Natural killer cell (primary cell): ENCODE results near the gene LYPD6. TPM values are rescaled to one million over a fixed set of nuclear protein-coding genes. Genes with fewer than 3 reads are reported as not detected.

Experiments
- ATAC-seq, 3 donors: fragments of 150-1000 bp in 2 of 3; fragments of 200-7000 bp in 1 of 3; cut with Tn5 transposase; 1 replicate in 1 of 3; 2 replicates in 2 of 3; pipeline ENCODE4 v1.10.0; 2021; ENCODE audit warnings: mild to moderate bottlenecking in 2 of 3, moderate library complexity in 2 of 3
- DNase-seq, 2 donors: peaks; one replicate each; pipeline versions ENCODE4 v3.0.0 to v3.0.0-alpha.2; 2013 to 2021; ENCODE audit warnings: mixed read lengths in 1 of 2
- H3K27ac ChIP-seq: one replicate; pipeline ENCODE4 v1.5.1; 2013; ENCODE audit warnings: mild to moderate bottlenecking, low read length
- H3K27me3 ChIP-seq: one replicate; pipeline ENCODE4 v1.6.1; 2013; ENCODE audit warnings: low read length; ENCODE audit not compliant: control insufficient read depth, insufficient read depth
- H3K36me3 ChIP-seq: one replicate; pipeline ENCODE4 v1.6.1; 2013; ENCODE audit warnings: low read length; ENCODE audit not compliant: control insufficient read depth, insufficient read depth
- H3K4me1 ChIP-seq: one replicate; pipeline ENCODE4 v1.6.1; 2013; ENCODE audit warnings: low read length; ENCODE audit not compliant: control insufficient read depth, insufficient read depth
- H3K4me3 ChIP-seq: one replicate; pipeline ENCODE4 v1.5.1; 2013; ENCODE audit warnings: low read length
- H3K9me3 ChIP-seq: one replicate; pipeline ENCODE4 v1.6.1; 2013; ENCODE audit warnings: low read length; ENCODE audit not compliant: control insufficient read depth, insufficient read depth
- H3K27ac Mint-ChIP-seq, 2 donors: one replicate each; pipeline ENCODE4 v1.8.0; 2022; ENCODE audit warnings: mild to moderate bottlenecking in 2 of 2, mixed read lengths in 2 of 2, moderate library complexity in 1 of 2
- H3K27me3 Mint-ChIP-seq, 2 donors: one replicate each; pipeline ENCODE4 v1.8.0; 2022; ENCODE audit warnings: low read depth in 2 of 2, mixed read lengths in 2 of 2
- H3K36me3 Mint-ChIP-seq: one replicate; pipeline ENCODE4 v1.8.0; 2022; ENCODE audit warnings: mixed read lengths
- H3K4me1 Mint-ChIP-seq, 2 donors: one replicate each; pipeline ENCODE4 v1.8.0; 2022; ENCODE audit warnings: mixed read lengths in 2 of 2
- H3K4me3 Mint-ChIP-seq: one replicate; pipeline ENCODE4 v1.8.0; 2022; ENCODE audit warnings: mild to moderate bottlenecking, moderate library complexity, mixed read lengths
- H3K9me3 Mint-ChIP-seq, 2 donors: one replicate each; pipeline ENCODE4 v1.8.0; 2022; ENCODE audit warnings: mixed read lengths in 2 of 2
- WGBS: methylation state at CpG from one replicate; pipeline ENCODE4 v1.1.7; 2013; ENCODE audit warnings: missing lambda C conversion rate; ENCODE audit not compliant: insufficient coverage; 5-methylcytosine and 5-hydroxymethylcytosine counted together
- intact Hi-C: fragments of 100-400 bp; cut with micrococcal nuclease; formaldehyde crosslinking; loops from one replicate; pipeline ENCODE4 v1.14.2; 2022
- total RNA-seq, 4 donors: library from RNA; stranded (reverse); fragments of 120-200 nt in 1 of 4; gene quantifications; one replicate each; pipeline versions ENCODE4 v1.2.3 to v1.2.4, GENCODE V29; 2013 to 2022
- TF ChIP-seq, protein P1 (sequence below): fragments of 200-600 bp; IDR thresholded peaks from one replicate; pipeline ENCODE4 v1.8.0; 2022; ENCODE audit warnings: antibody characterized with exemption

LYPD6 gene
- total RNA-seq, 3 donors from 2014 or later (not counting 1 experiment from before 2014, with no cell fraction given), result not detected

GRCh38 chr2:149380205-149380604, 49.8 kb downstream of the LYPD6 start:
- intact Hi-C loops, result no loop called here

DNA sequence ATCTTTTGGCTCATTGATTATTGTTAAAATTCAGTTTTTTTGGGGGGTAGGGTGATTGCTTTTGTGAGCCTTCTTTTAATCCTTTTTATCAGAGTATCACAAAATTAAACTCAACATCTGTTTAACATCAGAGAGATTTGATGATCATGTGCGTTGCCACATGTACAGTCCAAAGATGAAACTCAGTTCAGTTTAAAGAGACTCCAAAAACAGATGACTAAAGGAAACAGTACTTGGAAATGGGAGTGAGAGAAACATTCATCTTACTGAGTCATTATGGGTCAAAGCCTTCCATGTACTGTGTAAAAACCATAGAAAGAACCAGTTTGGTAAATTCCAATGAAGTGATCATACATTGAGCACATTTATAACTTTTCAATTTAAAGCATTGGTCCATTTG, 53.0 kb downstream of the LYPD6 start:
- H3K4me1 Mint-ChIP-seq, result no peaks in the 10 kb centered on the region
- no peak overlapping the region for H3K4me3 ChIP-seq
- H3K27me3 ChIP-seq, result no peaks in the 10 kb centered on the region
- ATAC-seq (no peak), DNase-seq (no peak)
- H3K27me3 Mint-ChIP-seq, result no peaks in the 10 kb centered on the region
- H3K4me1 ChIP-seq, result no peaks in the 10 kb centered on the region
- WGBS, result 73% methylated on average over 1 of the region's 1 CpG
- intact Hi-C loops, result no loop called here
- no peaks in the 10 kb centered on the region for H3K36me3 Mint-ChIP-seq
- no peak overlapping the region for H3K27ac Mint-ChIP-seq
- H3K36me3 ChIP-seq, result no peaks in the 10 kb centered on the region
- no peak overlapping the region for H3K4me3 Mint-ChIP-seq
- H3K27ac ChIP-seq, result no peak overlapping the region
- no peaks in the 10 kb centered on the region for H3K9me3 ChIP-seq
- peaks cover 0 to 2% of the 10 kb centered on the region in 2 donors for H3K9me3 Mint-ChIP-seq
- TF ChIP-seq, protein P1, sequence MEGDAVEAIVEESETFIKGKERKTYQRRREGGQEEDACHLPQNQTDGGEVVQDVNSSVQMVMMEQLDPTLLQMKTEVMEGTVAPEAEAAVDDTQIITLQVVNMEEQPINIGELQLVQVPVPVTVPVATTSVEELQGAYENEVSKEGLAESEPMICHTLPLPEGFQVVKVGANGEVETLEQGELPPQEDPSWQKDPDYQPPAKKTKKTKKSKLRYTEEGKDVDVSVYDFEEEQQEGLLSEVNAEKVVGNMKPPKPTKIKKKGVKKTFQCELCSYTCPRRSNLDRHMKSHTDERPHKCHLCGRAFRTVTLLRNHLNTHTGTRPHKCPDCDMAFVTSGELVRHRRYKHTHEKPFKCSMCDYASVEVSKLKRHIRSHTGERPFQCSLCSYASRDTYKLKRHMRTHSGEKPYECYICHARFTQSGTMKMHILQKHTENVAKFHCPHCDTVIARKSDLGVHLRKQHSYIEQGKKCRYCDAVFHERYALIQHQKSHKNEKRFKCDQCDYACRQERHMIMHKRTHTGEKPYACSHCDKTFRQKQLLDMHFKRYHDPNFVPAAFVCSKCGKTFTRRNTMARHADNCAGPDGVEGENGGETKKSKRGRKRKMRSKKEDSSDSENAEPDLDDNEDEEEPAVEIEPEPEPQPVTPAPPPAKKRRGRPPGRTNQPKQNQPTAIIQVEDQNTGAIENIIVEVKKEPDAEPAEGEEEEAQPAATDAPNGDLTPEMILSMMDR, result no peak

More at GRCh38 chr2:149380205-149380604, 49.8 kb downstream of the LYPD6 start:
- H3K9me3 Mint-ChIP-seq, result peaks cover 0 to 3% of the 10 kb centered on the region in 2 donors
- WGBS, result 95% methylated on average over 2 of the region's 4 CpGs
- no peak for DNase-seq
- ATAC-seq, result no peak
- no peak overlapping the region for H3K27ac Mint-ChIP-seq
- no peaks in the 10 kb centered on the region for H3K36me3 ChIP-seq
- H3K4me1 ChIP-seq, result no peaks in the 10 kb centered on the region
- H3K4me3 ChIP-seq, result no peak overlapping the region
- H3K4me3 Mint-ChIP-seq, result no peak overlapping the region
- no peaks in the 10 kb centered on the region for H3K27me3 ChIP-seq
- no peaks in the 10 kb centered on the region for H3K9me3 ChIP-seq
- no peaks in the 10 kb centered on the region for H3K27me3 Mint-ChIP-seq
- no peaks in the 10 kb centered on the region for H3K4me1 Mint-ChIP-seq
- TF ChIP-seq, protein P1, result no peak
- no peaks in the 10 kb centered on the region for H3K36me3 Mint-ChIP-seq
- no peak overlapping the region for H3K27ac ChIP-seq

- DNase-seq, result no peak
- no peaks in the 10 kb centered on the region for H3K27me3 Mint-ChIP-seq
- Histone ChIP-seq H3K27ac (no peak overlapping the region), H3K4me1 (no peaks in the 10 kb centered on the region), H3K27me3 (no peaks in the 10 kb centered on the region), H3K4me3 (no peak overlapping the region), H3K9me3 (no peaks in the 10 kb centered on the region), H3K36me3 (no peaks in the 10 kb centered on the region)
- H3K36me3 Mint-ChIP-seq, result no peaks in the 10 kb centered on the region
- intact Hi-C loops, result no loop called here
- no peaks in the 10 kb centered on the region for H3K4me1 Mint-ChIP-seq
- TF ChIP-seq, protein P1, result no peak
- 90% methylated on average over 1 of the region's 1 CpG for WGBS
- ATAC-seq, result no peak
- H3K9me3 Mint-ChIP-seq, result peaks cover 0 to 2% of the 10 kb centered on the region in 2 donors
- no peak overlapping the region for H3K27ac Mint-ChIP-seq
- H3K4me3 Mint-ChIP-seq, result no peak overlapping the region
These were observed 55.0 kb downstream of the LYPD6 start for GRCh38 chr2:149385350-149385749.

DNA sequence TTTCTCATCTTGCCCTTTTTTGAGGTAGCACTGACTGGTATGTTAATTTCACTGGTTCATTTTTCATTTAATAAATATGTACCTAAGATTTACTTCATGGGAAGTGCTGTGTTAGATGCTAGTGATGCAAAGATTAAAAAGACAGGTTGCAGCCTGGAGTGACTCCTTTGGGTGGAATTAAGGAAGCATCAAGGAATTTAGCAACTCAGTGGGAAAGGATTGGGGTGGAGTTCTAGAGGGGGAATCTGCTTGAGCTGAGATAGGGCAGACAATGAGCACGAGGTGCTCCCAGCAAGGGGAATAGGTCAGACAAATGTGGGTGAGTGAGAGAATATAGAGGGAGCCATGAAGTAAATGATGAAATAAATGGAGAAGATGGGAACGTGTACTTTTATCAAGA, 57.0 kb downstream of the LYPD6 start:
- DNase-seq, result no peak
- no peak overlapping the region for H3K27ac Mint-ChIP-seq
- Histone ChIP-seq H3K36me3 (no peaks in the 10 kb centered on the region), H3K4me1 (no peaks in the 10 kb centered on the region), H3K27me3 (no peaks in the 10 kb centered on the region), H3K4me3 (no peak overlapping the region), H3K9me3 (no peaks in the 10 kb centered on the region), H3K27ac (no peak overlapping the region)
- H3K9me3 Mint-ChIP-seq, result peaks cover 0 to 6% of the 10 kb centered on the region in 2 donors
- ATAC-seq, result no peak
- WGBS, result 64% methylated on average over 2 of the region's 2 CpGs
- no peak overlapping the region for H3K4me3 Mint-ChIP-seq
- no peaks in the 10 kb centered on the region for H3K27me3 Mint-ChIP-seq
- intact Hi-C loops, result no loop called here
- H3K4me1 Mint-ChIP-seq, result no peaks in the 10 kb centered on the region
- no peaks in the 10 kb centered on the region for H3K36me3 Mint-ChIP-seq
- TF ChIP-seq, protein P1, result no peak
